ENCODE results near the gene TGFBR2.

DNA sequence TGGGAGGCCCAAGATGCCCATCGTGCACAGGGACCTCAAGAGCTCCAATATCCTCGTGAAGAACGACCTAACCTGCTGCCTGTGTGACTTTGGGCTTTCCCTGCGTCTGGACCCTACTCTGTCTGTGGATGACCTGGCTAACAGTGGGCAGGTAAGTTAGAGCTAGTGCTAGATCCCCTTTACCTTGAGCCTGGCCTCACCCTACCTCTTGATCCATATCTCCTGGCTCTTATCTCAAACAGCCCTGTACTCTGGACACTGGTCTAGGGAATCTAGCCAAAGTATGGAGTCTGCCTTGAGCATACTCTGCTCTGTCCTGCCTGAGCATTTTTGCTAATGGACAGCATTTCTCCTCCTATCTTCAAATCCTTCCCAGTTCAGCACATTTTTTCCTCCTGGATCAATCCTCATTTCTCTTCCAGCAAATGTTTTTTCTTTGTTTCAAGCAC, 65.9 kb downstream of the TGFBR2 start:
- TF ChIP-seq, protein P1, sequence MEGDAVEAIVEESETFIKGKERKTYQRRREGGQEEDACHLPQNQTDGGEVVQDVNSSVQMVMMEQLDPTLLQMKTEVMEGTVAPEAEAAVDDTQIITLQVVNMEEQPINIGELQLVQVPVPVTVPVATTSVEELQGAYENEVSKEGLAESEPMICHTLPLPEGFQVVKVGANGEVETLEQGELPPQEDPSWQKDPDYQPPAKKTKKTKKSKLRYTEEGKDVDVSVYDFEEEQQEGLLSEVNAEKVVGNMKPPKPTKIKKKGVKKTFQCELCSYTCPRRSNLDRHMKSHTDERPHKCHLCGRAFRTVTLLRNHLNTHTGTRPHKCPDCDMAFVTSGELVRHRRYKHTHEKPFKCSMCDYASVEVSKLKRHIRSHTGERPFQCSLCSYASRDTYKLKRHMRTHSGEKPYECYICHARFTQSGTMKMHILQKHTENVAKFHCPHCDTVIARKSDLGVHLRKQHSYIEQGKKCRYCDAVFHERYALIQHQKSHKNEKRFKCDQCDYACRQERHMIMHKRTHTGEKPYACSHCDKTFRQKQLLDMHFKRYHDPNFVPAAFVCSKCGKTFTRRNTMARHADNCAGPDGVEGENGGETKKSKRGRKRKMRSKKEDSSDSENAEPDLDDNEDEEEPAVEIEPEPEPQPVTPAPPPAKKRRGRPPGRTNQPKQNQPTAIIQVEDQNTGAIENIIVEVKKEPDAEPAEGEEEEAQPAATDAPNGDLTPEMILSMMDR (IDR thresholded peaks at IDR 0.05; ENCODE audit: insufficient read depth, low read depth, low read length), result no peak
- no peak for TF ChIP-seq EZH2 (IDR thresholded peaks at IDR 0.05; ENCODE audit: insufficient read depth, low read length)
